ENCODE data around the gene ZNF280A.
"Not testable (repeated sequence)": the region's sequence is repeated elsewhere in the genome, so short reads cannot be mapped to it uniquely, and the experiment has no call there.

ZNF280A gene

DNA sequence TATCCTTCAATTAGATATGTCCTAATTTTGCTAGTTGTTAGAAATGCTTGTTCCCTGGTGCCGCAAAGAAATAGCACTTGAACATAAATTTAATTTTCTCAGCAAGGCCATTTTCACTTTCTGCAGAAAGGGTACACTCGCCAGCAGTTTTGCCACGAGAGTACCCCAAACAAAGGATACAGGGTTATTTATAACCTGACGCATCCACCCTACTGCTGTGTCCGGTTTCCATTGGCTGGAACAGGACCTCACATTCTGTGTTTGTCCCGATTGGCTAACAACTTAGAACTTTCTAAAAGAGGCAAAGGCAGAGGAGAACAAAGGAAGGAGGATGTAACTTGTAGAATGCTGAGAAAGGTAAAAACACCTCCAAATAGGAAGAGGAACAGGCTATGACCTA is 10.2 kb downstream of the ZNF280A start:
- not testable (repeated sequence) for DNase-seq

DNA sequence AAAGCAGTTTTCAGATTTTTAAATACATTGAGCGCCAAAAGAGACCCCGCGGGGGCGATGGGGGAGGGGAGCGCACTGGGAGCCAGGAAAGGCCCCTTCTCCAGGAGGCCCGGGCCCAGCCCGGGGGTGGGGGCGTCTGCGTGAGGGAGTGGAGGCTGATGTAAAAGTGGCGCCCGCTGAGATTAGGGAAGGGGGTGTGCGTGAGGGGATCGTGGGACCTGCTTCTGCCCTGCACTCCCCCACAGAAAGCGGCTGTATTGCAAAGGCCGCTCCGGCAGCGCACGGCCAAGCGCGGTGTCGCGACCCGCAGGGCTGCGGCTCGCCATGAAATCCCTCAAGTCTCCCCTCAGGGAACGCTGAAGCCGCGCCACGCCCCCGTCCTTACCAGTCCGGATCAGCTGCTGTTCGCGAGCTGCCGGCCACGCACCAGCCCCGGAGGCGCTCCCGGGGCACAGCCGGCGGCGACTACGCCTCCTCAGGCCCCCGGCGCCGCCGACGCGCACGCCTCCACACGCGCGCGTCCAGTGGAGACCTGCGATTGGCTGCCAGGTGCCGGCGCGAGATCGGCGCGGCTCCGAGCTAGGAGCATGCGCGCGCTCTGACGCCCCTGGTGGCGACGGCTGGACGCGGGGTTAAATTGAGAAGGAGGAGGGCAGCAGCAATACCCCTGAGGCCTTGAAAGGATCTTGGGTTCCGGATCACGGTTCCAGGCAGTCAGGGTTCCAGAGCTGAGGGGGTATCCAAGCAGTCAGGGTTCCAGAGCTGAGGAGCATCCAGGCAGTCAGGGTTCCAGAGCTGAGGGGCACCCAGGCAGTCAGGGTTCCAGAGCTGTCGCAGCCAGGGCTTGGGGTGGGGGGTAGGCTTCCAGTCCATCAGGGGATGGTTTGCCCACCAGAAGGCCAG is 11.5 kb downstream of the ZNF280A start, which contains the start of gene ZNF280B:
ZNF280B (minus strand) TSS at position 469 of the 903 bp plus-strand sequence. CDS start 19,344 bp downstream, outside the sequence.
- DNase-seq = peak; percentile 53 to 62 (median 56)

DNA sequence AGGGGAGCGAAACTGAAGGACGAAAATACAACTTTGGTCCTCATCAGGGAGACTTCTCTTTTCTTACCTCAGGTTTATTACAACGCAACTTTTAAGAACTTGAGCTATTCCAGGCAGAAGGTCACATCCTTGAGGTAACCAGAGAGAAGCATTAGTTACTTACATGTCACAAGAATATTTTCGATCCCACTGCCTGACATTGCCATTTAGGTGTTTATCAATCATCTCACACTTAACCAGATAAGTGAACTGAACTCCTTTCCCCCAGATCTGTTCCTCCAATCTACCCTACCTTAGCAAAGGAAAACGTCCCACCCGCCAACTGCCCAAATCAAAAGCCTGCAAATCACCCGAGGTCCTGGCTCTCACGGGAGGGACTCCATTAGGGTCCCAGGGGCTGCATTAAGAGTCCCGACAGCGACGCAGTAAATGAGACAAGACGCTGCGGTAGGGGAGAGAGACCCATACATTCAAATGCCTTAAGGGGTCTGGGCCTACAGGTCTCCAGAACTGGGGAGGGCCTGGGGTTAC is 12.3 kb downstream of the ZNF280A start:
- no peak for DNase-seq

DNA sequence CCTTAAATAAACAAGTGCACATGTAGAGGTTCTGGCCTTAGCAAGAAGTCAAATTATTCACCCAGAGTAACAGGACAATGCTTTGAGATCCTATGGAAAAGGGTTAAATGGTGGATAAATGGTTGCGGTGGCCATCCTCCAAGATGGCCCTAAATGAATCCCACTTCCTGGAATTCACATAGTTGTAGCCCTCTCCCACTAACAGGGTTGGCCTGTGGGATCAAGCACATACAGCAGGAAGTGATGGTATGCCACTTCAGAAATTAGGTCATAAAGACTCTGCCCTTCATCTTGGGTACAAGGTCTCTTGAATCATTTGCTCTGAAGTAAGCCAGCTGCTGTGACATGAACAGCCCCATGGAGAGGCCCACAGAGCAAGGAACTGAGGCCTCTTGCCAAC is 13.3 kb downstream of the ZNF280A start:
- no peak for DNase-seq

DNA sequence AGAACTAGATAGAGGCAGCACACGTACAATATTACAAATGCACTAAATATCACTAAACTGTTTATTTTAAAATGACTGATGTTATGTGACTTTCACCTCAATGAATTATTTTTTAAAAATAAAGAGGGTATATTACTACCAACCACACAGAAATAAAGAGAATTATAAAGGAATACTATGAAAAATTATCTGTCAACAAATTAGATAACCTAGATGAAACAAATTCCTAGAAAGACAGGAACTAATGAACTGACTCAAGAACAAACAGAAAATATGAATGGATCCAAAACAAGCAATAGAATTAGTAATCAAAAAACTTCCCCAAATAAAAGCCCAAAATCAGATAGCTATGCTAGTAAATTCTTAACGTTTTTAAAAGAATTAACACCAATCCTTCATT is 21.8 kb downstream of the ZNF280A start:
- no peak for DNase-seq

DNA sequence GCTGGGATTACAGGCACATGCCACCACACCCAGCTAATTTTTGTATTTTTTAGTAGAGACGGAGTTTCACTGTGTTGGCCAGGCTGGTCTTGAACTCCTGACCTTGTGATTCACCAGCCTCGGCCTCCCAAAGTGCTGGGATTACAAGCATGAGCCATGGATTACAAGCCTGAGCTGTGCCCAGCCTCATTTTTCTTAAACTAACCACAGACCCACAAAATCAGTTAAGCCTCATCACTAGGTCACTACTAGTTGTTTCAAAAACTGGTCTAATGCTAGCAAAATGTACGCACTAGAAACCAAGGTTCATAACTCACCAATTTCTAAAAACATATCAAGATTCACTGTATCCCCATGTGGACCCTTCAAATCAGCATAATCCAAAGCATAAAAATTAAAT is 28.5 kb downstream of the ZNF280A start:
- DNase-seq = not testable (repeated sequence)

DNA sequence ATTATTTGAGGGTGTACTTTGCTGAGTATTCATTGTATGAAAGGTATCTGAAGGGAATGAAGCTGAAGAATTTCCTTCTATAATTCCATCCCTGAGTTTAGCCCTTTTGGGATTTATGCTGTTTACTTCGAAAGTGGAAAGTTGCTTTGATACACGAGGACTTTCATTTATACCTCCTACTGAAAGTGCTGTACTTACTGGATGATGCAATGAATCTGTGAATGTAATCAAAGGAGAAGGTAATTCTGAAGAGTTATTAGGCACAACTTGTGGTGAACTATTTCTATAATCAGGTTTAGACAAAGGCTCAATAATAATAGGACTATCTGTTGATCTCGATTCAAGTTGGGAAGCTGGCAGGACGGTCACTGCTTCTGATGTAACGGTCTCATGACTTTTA is 31.3 kb downstream of the ZNF280A start:
- DNase-seq = no peak

DNA sequence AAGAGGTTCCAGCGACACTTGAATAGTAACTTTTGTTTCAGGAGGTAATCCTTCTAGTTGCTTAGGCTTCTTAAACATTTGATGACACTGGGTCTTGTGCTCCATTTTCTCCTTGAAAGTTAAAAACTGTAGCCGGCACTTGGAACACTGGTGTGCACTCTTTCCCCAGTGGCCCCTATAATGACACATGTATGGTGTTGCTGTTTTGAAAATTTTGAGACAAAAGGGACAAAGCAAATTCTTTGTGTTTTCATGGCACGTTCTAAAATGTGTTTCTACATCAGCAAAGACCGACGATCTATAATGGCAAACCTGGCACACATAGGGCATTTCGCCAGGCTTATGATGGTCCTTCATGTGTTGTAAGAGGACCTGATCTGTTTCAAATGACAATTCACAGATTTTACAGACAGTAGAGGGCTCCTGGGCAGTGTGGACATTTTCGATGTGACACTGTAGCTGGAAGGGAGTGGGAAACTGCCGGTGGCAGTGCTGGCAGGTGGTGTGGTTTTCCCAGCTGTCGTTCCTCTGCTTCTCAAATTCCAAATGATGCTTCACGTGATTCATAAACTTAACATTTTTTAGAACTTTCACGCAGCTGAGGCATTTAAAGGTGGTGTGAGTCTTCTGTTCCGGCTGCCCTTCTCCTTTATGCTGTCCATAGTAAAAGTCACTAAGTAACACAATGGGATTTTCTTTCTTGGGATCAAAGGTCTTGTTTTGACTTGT is 32.0 kb downstream of the ZNF280A start:
- DNase-seq = no peak

DNA sequence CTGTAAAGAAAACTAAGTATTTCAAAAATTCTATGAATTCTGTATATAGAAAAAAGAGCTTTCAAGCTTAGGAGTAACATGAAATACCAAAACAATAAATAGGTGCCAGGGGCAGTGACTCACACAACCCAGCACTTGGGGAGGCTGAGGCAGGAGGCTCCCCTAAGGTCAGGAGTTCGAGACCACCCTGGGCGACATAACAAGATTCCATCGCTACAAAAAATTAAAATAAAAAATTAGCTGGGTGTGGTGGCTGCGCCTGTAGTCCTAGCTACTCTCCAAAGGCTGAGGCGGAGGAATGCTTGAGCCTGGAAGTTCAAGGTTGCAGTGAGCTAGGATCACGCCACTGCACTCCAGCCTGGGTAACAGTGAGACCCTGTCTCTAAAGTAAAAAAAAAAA is 33.0 kb downstream of the ZNF280A start:
- DNase-seq = no peak

DNA sequence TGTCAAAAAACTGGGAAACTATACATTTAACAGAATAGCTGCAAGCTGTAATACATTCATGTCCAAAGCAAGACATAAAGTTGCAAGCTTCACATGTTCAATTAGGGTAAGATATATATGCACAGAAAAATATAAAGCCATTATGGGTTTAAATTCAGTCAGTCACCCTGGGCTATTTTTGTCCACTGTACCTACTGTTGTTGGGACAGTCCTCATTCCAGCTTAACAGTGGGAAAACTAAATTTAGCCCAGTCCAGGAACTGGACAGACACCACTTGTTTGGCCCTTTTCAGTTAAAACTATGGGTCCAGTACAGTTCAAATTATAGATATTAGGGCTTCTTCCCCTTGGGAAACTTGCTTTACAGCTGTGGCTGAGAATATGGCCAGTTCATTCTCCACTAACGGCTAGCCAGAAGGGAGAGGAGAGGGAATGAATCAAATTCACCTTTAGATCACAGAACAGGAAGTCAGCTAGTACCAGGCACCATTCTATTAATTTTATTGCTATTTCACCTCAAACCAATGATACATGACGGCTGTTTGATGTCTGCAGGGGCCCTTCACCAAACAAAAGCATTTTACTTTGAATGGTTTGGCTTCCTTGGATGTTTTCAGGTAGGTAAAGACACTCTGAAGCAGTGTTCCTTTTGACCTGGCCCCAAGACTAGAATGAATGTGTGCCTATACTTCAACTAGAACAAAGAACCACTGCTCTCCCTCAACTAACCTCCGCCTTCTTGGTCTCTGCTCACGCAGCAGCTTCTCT is 33.8 kb downstream of the ZNF280A start:
- no peak for DNase-seq

DNA sequence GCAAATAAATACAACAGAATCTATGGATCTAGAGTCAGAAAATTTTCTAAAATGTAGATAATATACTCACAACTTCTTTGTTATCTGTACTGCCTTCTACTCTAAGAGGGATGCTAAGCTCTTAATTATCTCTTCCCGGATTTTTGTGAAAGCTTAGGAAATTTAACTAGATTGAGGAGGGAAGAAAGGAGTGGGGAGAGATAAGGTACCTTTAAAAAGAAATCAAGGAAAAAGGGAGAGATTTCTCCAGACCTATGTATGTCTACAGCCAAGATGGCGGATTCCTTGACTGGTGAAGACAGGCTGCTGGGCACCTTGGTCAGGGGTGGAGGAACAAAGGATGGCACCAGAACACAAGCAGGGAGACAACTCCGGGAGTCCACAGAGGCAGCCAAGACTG is 34.5 kb downstream of the ZNF280A start:
- DNase-seq = no peak

DNA sequence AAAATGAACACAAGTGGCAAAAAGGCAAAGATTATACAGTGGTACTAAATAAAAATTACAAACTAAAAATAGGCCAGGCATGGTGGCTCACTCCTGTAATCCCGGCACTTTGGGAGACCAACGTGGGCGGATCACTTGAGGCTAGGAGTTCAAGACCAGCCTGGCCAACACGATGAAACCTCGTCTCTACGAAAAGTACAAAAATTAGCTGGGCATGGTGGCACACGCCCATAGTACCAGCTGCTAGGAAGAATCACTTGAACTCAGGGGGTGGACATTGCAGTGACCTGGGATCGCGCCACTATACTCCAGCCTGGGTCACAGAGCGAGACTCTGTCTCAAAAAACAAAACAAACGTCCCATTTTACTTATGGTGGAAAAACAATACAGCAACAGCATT is 36.0 kb downstream of the ZNF280A start:
- no peak for DNase-seq

DNA sequence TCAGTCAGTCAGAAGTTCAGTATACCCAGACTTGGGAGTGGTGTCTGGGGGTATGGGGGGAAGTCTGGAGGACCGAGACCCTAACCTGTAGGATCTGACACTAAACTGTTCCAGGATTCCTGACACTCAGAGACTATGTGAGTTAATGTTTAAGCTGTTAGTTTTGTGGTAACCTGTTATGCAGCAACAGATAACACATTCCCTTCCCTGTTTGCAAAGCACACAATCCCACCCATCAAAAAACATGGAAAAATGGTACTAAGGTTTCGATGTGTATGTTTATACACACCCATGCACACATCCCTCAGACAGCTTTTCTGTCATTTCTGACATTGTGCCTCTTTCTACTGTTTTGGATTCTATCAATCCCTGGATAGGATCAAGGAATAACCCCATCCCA is 39.1 kb downstream of the ZNF280A start:
- DNase-seq = no peak

DNA sequence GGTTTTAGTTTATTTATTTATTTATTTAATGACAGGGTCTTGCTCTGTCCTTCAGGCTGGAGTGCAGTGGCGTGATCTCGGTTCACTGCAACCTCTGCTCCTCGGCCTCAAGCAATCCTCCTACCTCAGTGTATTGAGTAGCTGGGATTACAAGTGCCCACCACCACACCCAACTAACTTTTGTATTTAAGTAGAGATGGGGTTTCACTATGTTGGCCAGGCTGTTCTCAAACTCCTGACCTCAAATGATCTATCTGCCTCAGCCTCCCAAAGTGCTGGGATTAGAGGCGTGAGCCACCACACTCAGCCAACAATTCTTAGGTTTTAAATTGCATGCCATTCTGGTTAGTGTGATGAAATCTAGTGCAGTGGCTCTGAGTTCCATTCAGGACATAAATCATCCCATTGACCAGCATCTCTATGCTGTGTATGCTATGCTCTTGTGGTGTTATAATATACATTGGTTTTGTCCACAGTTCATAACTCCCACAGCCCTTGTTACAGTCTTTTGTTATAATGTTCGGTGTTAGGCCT is 40.0 kb downstream of the ZNF280A start:
- DNase-seq = no peak

DNA sequence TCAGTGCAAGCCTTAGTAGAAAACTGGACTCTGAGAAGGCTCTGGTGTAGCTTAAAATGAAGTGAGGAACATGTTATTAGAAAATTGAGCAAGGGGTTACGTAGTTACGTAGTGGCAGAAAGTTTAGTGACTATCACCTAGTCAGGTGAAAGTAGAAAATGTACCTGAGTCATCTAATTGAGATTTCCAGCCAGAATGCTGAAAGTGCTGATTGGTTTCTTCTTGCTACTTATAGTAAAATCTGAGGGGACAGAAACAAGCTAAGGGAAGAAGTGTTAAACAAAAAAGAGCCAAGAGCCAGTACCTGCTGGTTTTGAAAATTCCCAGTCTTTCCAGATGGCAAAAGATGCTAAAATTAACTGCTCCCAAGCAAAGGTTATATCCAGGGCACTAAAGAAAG is 41.0 kb downstream of the ZNF280A start:
- DNase-seq = no peak

DNA sequence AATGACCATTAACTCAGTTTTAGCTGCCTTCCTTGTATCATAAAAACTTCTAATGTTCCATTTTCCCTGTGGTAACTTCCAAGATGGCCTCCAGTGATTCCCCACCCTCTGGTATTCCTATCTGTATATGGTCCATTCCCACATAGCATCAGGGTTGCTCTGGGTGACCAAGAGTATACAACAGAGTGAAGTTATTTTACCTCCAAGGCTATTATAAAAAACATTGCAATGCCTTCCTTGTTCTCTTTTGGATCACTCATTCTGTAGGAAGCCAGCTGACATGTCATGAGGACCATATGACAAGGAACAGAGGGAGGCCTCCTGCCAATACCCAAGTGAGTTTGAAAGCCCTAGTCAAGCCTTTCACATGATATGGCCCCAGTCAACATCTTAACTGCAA is 41.6 kb downstream of the ZNF280A start:
- no peak for DNase-seq

DNA sequence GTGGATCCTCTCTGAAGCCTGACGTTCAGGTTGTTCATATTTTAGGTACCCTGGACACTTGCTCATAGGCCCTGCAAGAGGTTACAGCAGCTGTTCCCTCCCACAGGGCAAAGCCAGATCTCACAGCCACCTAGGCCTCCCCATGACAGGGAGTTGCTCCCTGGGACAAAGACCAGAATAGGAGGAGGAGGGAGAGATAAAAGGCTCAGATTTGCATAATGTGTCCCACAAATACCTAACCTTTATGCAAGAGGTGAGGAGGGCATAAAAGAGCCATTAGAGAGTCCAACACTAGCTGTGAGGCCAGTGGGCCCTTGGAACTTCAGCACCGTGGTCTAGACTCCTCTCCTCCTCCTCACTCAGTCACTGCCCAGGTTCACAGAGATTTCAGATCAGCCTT is 45.3 kb downstream of the ZNF280A start:
- DNase-seq = no peak

DNA sequence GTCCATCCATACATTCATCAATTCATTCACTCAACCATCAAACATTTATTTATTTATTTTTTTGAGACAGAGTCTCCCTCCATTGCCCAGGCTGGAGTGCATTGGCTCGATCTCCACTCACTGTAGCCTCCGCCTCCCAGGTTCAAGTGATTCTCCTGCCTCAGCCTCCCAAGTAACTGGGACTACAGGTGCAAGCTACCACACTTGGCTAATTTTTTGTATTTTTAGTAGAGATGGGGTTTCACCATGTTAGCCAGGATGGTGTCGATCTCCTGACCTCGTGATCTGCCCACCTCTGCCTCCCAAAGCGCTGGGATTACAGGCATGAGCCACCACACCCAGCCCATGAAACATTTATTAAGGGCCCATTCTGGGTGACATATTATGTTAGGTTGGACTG is 49.0 kb downstream of the ZNF280A start:
- DNase-seq = not testable (repeated sequence)

DNA sequence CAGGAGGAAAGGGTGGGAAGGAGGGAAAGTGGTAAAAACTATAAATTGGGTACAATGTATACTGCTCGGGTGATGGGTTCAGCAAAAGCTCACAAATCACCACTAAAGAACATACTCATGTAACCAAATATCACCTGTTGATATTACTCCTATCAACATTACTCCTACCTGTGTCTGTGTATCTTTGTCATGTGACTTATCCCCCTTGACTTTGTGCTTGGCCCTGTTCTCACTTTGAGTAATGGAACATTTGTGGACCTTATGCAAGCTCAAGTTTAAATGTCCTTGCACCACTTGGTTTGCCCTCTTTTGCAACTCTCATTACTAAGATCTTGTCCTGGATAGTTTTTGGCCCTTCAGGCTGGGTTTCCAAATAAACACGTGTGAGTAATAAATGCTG is 50.5 kb downstream of the ZNF280A start:
- DNase-seq = no peak

DNA sequence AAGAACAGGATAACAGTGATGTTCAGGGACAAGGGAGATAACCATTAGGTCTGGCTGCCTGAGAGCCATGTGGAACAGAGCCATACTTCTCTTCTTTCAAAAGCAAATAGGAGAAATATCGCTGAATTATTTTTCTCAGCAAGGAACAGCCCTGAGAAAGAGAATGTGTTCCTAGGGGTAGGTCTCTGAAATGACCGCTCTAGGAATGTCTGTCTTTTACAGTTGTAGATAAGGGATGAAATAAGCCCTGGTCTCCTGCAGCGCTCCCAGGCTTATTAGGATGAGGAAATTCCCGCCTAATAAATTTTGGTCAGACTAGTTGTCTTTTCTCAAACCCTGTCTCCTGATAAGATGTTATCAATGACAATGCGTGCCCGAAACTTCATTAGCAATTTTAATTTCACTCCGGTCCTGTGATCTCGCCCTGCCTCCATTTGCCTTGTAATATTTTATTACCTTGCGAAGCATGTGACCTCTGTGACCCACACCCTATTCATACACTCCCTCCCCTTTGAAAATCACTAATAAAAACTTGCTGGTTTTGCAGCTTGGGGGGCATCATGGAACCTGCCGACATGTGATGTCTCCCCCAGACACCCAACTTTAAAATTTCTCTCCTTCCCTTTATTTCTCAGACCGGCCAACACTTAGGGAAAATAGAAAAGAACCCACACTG is 51.1 kb downstream of the ZNF280A start:
- not testable (repeated sequence) for DNase-seq

DNA sequence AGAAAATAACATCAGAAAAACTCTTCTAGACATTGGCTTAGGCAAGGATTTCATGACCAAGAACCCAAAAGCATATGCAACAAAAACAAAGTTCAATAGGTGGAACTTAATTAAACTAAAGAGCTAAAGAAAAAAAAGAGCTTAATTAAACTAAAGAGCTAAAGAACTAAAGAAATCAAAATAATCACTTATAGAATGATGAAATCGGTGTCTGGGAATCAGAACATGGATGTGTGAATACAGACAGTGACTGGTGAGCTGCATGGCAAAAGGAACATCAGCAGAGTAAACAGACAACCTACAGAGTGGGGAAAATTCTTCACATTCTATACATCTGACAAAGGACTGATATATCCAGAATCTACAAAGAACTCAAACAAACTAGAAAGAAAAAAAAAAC is 53.0 kb downstream of the ZNF280A start:
- no peak for DNase-seq

DNA sequence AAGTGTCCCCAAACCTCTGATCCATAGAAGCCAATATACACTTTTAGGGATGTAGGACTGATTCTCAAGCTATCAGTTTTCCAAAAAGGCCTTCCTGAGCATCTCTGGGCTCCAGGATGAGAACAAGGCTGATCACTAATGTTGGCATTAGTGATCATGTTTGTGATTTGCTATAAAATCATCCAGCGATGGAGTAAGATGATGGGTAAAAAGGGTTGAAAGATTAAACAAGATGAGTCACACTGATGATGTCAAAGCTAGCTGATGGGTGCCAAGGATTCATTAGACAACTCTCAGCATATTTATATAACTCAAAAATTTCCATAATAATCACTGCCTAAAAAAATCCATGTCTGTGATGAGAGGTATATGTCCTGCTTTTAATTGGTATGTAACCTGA is 54.3 kb downstream of the ZNF280A start:
- no peak for DNase-seq

All from activated CD4-positive, CD25-positive, alpha-beta regulatory T cell (primary cell).